Mesenchymal stem cell (in vitro differentiated cells and primary cell): ENCODE results near the gene CEBPG.

Experiments
- DNase-seq: peaks from one replicate; pipeline ENCODE4 v3.0.0-alpha.2; 2013
- H2AFZ ChIP-seq: one replicate; pipeline ENCODE4 v1.6.1; 2013; ENCODE audit warnings: low read depth, mild to moderate bottlenecking, control low read depth, inconsistent platforms, low read length, moderate library complexity
- H2AK5ac ChIP-seq: 2 replicates; pipeline ENCODE4 v1.6.1; 2013; ENCODE audit warnings: low read length, moderate library complexity, mild to moderate bottlenecking, inconsistent platforms; ENCODE audit not compliant: severe bottlenecking
- H2BK120ac ChIP-seq: one replicate; pipeline ENCODE4 v1.6.1; 2013; ENCODE audit warnings: low read depth, mild to moderate bottlenecking, inconsistent platforms, low read length, moderate library complexity
- H2BK12ac ChIP-seq, 2 experiments: one replicate each; pipeline ENCODE4 v1.6.1; 2013; ENCODE audit warnings: inconsistent platforms in 2 of 2, low read length in 2 of 2, mild to moderate bottlenecking in 2 of 2, moderate library complexity in 2 of 2, control low read depth in 1 of 2
- H2BK15ac ChIP-seq: one replicate; pipeline ENCODE4 v1.6.1; 2013; ENCODE audit warnings: mild to moderate bottlenecking, low read depth, inconsistent platforms; ENCODE audit not compliant: poor library complexity, severe bottlenecking
- H2BK5ac ChIP-seq: 2 replicates; pipeline ENCODE4 v1.6.1; 2013; ENCODE audit warnings: low read depth, mild to moderate bottlenecking, low read length, control low read depth, inconsistent platforms; ENCODE audit not compliant: poor library complexity, severe bottlenecking
- H3K14ac ChIP-seq, 2 experiments: one replicate each; pipeline ENCODE4 v1.6.1; 2013; ENCODE audit warnings: inconsistent platforms in 2 of 2, low read length in 2 of 2, control low read depth in 1 of 2, mild to moderate bottlenecking in 1 of 2, moderate library complexity in 1 of 2
- H3K18ac ChIP-seq, 2 experiments: one replicate each; pipeline ENCODE4 v1.6.1; 2013; ENCODE audit warnings: inconsistent platforms in 2 of 2, low read length in 2 of 2, control low read depth in 1 of 2, low read depth in 1 of 2, mild to moderate bottlenecking in 1 of 2
- H3K23ac ChIP-seq, 2 experiments: one replicate each; pipeline ENCODE4 v1.6.1; 2013; ENCODE audit warnings: inconsistent platforms in 2 of 2, low read length in 2 of 2, mild to moderate bottlenecking in 2 of 2, moderate library complexity in 2 of 2, control low read depth in 1 of 2
- H3K27ac ChIP-seq: 2 replicates; pipeline ENCODE4 v1.5.1; 2013; ENCODE audit warnings: mild to moderate bottlenecking, moderate library complexity, low read length, control low read depth, inconsistent platforms; ENCODE audit not compliant: poor library complexity, severe bottlenecking
- H3K27me3 ChIP-seq, 2 experiments: 2 replicates each; pipeline versions ENCODE4 v1.6.1 to v1.7.0; 2013; ENCODE audit warnings: low read length in 2 of 2, mild to moderate bottlenecking in 2 of 2, moderate library complexity in 2 of 2, control low read depth in 1 of 2, inconsistent platforms in 1 of 2; ENCODE audit not compliant: control insufficient read depth in 1 of 2, insufficient read depth in 1 of 2
- H3K36me3 ChIP-seq, 2 experiments: 2 replicates each; pipeline versions ENCODE4 v1.6.1 to v1.7.0; 2013; ENCODE audit warnings: low read length in 2 of 2, control low read depth in 1 of 2, inconsistent platforms in 1 of 2, low read depth in 1 of 2, mild to moderate bottlenecking in 1 of 2; ENCODE audit not compliant: insufficient read depth in 2 of 2, control insufficient read depth in 1 of 2
- H3K4ac ChIP-seq, 2 experiments: one replicate each; pipeline ENCODE4 v1.6.1; 2013; ENCODE audit warnings: inconsistent platforms in 2 of 2, low read length in 2 of 2, mild to moderate bottlenecking in 2 of 2, moderate library complexity in 2 of 2, control low read depth in 1 of 2, low read depth in 1 of 2
- H3K4me1 ChIP-seq: 2 replicates; pipeline ENCODE4 v1.6.1; 2013; ENCODE audit warnings: low read depth, low read length, control low read depth; ENCODE audit not compliant: control insufficient read depth, insufficient read depth
- H3K4me2 ChIP-seq: 2 replicates; pipeline ENCODE4 v1.6.1; 2013; ENCODE audit warnings: low read length, mild to moderate bottlenecking, inconsistent platforms; ENCODE audit not compliant: poor library complexity, severe bottlenecking
- H3K4me3 ChIP-seq, 2 experiments: 2 replicates each; pipeline versions ENCODE4 v1.5.1 to v1.7.0; 2013; ENCODE audit warnings: low read length in 2 of 2, mild to moderate bottlenecking in 2 of 2, control low read depth in 1 of 2, low read depth in 1 of 2; ENCODE audit not compliant: insufficient read depth in 1 of 2
- H3K79me1 ChIP-seq: replicated peaks from 2 replicates; pipeline ENCODE4 v1.6.1; 2013; ENCODE audit warnings: mild to moderate bottlenecking, control low read depth, low read length, inconsistent platforms; ENCODE audit not compliant: poor library complexity, severe bottlenecking
- H3K9ac ChIP-seq: 2 replicates; pipeline ENCODE4 v1.7.0; 2013; ENCODE audit warnings: mild to moderate bottlenecking, low read length, moderate library complexity
- H3K9me3 ChIP-seq: 2 replicates; pipeline ENCODE4 v1.7.0; 2013; ENCODE audit warnings: mild to moderate bottlenecking, low read length; ENCODE audit not compliant: control insufficient read depth
- H4K8ac ChIP-seq: one replicate; pipeline ENCODE4 v1.6.1; 2013; ENCODE audit warnings: inconsistent platforms, mild to moderate bottlenecking, low read length, moderate library complexity
- H4K91ac ChIP-seq: one replicate; pipeline ENCODE4 v1.6.1; 2013; ENCODE audit warnings: mild to moderate bottlenecking, low read length, inconsistent platforms
- WGBS: methylation state at CpG from one replicate; pipeline ENCODE4 v1.1.7; 2013; ENCODE audit warnings: mixed read lengths; 5-methylcytosine and 5-hydroxymethylcytosine counted together

CEBPG gene

GRCh38 chr19:33329736-33330135 is 43.8 kb upstream of the CEBPG start:
- no peak overlapping the region for H3K23ac ChIP-seq
- DNase-seq = no peak
- no peaks in the 10 kb centered on the region for H3K9me3 ChIP-seq
- H2BK12ac ChIP-seq = no peak overlapping the region
- no peak overlapping the region for H3K4me2 ChIP-seq
- H3K14ac ChIP-seq = no peak overlapping the region
- no peaks in the 10 kb centered on the region for H3K79me1 ChIP-seq
- 68% methylated on average over 4 of the region's 4 CpGs for WGBS
- no peak overlapping the region for H2BK15ac ChIP-seq
- H3K9ac ChIP-seq = no peak overlapping the region
- no peak overlapping the region for H3K4me3 ChIP-seq
- H2BK5ac ChIP-seq = no peak overlapping the region
- H3K4me1 ChIP-seq = no peaks in the 10 kb centered on the region
- no peaks in the 10 kb centered on the region for H3K36me3 ChIP-seq
- no peak overlapping the region for H3K27ac ChIP-seq
- no peak overlapping the region for H3K18ac ChIP-seq
- no peak overlapping the region for H3K4ac ChIP-seq
- peaks cover 4 to 7% of the 10 kb centered on the region in 2 experiments for H3K27me3 ChIP-seq
- no peak overlapping the region for H2BK120ac ChIP-seq
- no peak overlapping the region for H2AFZ ChIP-seq
- H2AK5ac ChIP-seq = no peak overlapping the region
- H4K91ac ChIP-seq = no peak overlapping the region
- H4K8ac ChIP-seq = no peak overlapping the region

- H3K4ac ChIP-seq = no peak overlapping the region
- H2BK120ac ChIP-seq = no peak overlapping the region
- H2AK5ac ChIP-seq = no peak overlapping the region
- H3K4me1 ChIP-seq = no peaks in the 10 kb centered on the region
- no peak overlapping the region for H4K91ac ChIP-seq
- no peaks in the 10 kb centered on the region for H3K36me3 ChIP-seq
- no peak overlapping the region for H2BK12ac ChIP-seq
- H3K23ac ChIP-seq = no peak overlapping the region
- DNase-seq = no peak
- 80% methylated on average over 5 of the region's 5 CpGs for WGBS
- H2BK5ac ChIP-seq = no peak overlapping the region
- no peak overlapping the region for H3K27ac ChIP-seq
- H4K8ac ChIP-seq = no peak overlapping the region
- no peak overlapping the region for H2AFZ ChIP-seq
- no peak overlapping the region for H3K18ac ChIP-seq
- H3K14ac ChIP-seq = no peak overlapping the region
- H3K27me3 ChIP-seq = peaks cover 4 to 7% of the 10 kb centered on the region in 2 experiments
- no peak overlapping the region for H2BK15ac ChIP-seq
- no peaks in the 10 kb centered on the region for H3K79me1 ChIP-seq
- H3K9ac ChIP-seq = no peak overlapping the region
- no peaks in the 10 kb centered on the region for H3K9me3 ChIP-seq
- no peak overlapping the region for H3K4me2 ChIP-seq
- H3K4me3 ChIP-seq = no peak overlapping the region
These were observed 41.3 kb upstream of the CEBPG start for GRCh38 chr19:33332248-33332647.

GRCh38 chr19:33333151-33333550 is 40.4 kb upstream of the CEBPG start:
- H3K27me3 ChIP-seq = peaks cover 4 to 7% of the 10 kb centered on the region in 2 experiments
- 93% methylated on average over 3 of the region's 4 CpGs for WGBS
- no peak overlapping the region for H2BK15ac ChIP-seq
- no peak overlapping the region for H3K14ac ChIP-seq
- no peak overlapping the region for H2BK5ac ChIP-seq
- H4K91ac ChIP-seq = no peak overlapping the region
- no peak overlapping the region for H2BK12ac ChIP-seq
- H3K9ac ChIP-seq = no peak overlapping the region
- H3K4ac ChIP-seq = no peak overlapping the region
- H3K27ac ChIP-seq = no peak overlapping the region
- no peak overlapping the region for H3K23ac ChIP-seq
- no peak overlapping the region for H3K4me3 ChIP-seq
- H3K4me2 ChIP-seq = no peak overlapping the region
- H3K79me1 ChIP-seq = no peaks in the 10 kb centered on the region
- no peak overlapping the region for H2AFZ ChIP-seq
- no peaks in the 10 kb centered on the region for H3K36me3 ChIP-seq
- no peak overlapping the region for H3K18ac ChIP-seq
- H4K8ac ChIP-seq = no peak overlapping the region
- no peaks in the 10 kb centered on the region for H3K9me3 ChIP-seq
- DNase-seq = no peak
- H2AK5ac ChIP-seq = no peak overlapping the region
- H3K4me1 ChIP-seq = no peaks in the 10 kb centered on the region
- H2BK120ac ChIP-seq = no peak overlapping the region

- no peaks in the 10 kb centered on the region for H3K4me1 ChIP-seq
- no peak overlapping the region for H3K14ac ChIP-seq
- no peak overlapping the region for H3K4me2 ChIP-seq
- H3K27me3 ChIP-seq = peaks cover 4 to 7% of the 10 kb centered on the region in 2 experiments
- H3K18ac ChIP-seq = no peak overlapping the region
- no peaks in the 10 kb centered on the region for H3K36me3 ChIP-seq
- no peak overlapping the region for H2AFZ ChIP-seq
- no peak overlapping the region for H3K9ac ChIP-seq
- no peak overlapping the region for H3K27ac ChIP-seq
- no peak overlapping the region for H2BK120ac ChIP-seq
- no peak overlapping the region for H3K4me3 ChIP-seq
- no peak for DNase-seq
- no peak overlapping the region for H2BK12ac ChIP-seq
- H3K9me3 ChIP-seq = no peaks in the 10 kb centered on the region
- no peak overlapping the region for H3K23ac ChIP-seq
- H3K4ac ChIP-seq = no peak overlapping the region
- no peaks in the 10 kb centered on the region for H3K79me1 ChIP-seq
- no peak overlapping the region for H4K8ac ChIP-seq
- H2BK5ac ChIP-seq = no peak overlapping the region
- H4K91ac ChIP-seq = no peak overlapping the region
- no peak overlapping the region for H2BK15ac ChIP-seq
- no peak overlapping the region for H2AK5ac ChIP-seq
- 92% methylated on average over 2 of the region's 3 CpGs for WGBS
These were observed 39.9 kb upstream of the CEBPG start for GRCh38 chr19:33333642-33334041.
